Measurements from ENCODE around the gene PORCN. TPM values are rescaled to one million over a fixed set of nuclear protein-coding genes. Genes with fewer than 3 reads are reported as not detected.

PORCN gene
- total RNA-seq, 1 experiment from 2014 or later = 12.6 TPM

- Histone ChIP-seq H3K9ac (ENCODE audit: extremely low read depth, insufficient read length, low read length) (no peak overlapping the region), H3K4me1 (ENCODE audit: insufficient read depth, low read length) (no peaks in the 10 kb centered on the region), H4K20me1 (ENCODE audit: control insufficient read depth, insufficient read depth, insufficient read length) (no peaks in the 10 kb centered on the region), H2BK15ac (ENCODE audit: low read depth, low read length) (no peak overlapping the region), H3K79me2 (ENCODE audit: insufficient read depth, low read length) (no peaks in the 10 kb centered on the region), H2BK12ac (ENCODE audit: insufficient read length, low read depth, low read length) (no peak overlapping the region), H2BK5ac (ENCODE audit: insufficient read length, low read length) (no peak overlapping the region), H3K23ac (ENCODE audit: insufficient read length, low read depth, low read length) (no peak overlapping the region), H3K27me3 (ENCODE audit: insufficient read depth, low read length) (no peaks in the 10 kb centered on the region), H3K4me2 (ENCODE audit: insufficient read depth, insufficient read length, low read length) (no peak overlapping the region), H2AK5ac (ENCODE audit: insufficient read length, low read length) (no peak overlapping the region), H3K14ac (ENCODE audit: insufficient read depth, low read length) (no peak overlapping the region), H3K27ac (ENCODE audit: insufficient read length, low read depth, low read length) (no peak overlapping the region), H3K4ac (ENCODE audit: low read depth, low read length) (no peak overlapping the region), H3K9me3 (ENCODE audit: control insufficient read depth, low read depth, low read length) (peaks cover 49% of the 10 kb centered on the region), H3T11ph (ENCODE audit: low read length) (no peak overlapping the region), H3K18ac (ENCODE audit: insufficient read length, low read depth, low read length) (no peak overlapping the region), H2AFZ (ENCODE audit: low read length) (no peak overlapping the region), H3K56ac (ENCODE audit: insufficient read length, low read depth, low read length) (no peak overlapping the region), H2BK20ac (ENCODE audit: low read depth, low read length, poor library complexity, severe bottlenecking) (no peak overlapping the region), H4K5ac (ENCODE audit: insufficient read length, low read depth, low read length) (no peak overlapping the region), H2BK120ac (ENCODE audit: low read depth, low read length, poor library complexity, severe bottlenecking) (no peak overlapping the region), H4K91ac (ENCODE audit: insufficient read length, low read depth, low read length) (no peak overlapping the region), H3K79me1 (ENCODE audit: insufficient read depth, low read depth, low read length, poor library complexity, severe bottlenecking) (no peaks in the 10 kb centered on the region), H4K8ac (replicated peaks; ENCODE audit: insufficient read length, low read depth, low read length) (no peak overlapping the region), H3K23me2 (ENCODE audit: insufficient read length, low read depth, low read length, poor library complexity, severe bottlenecking) (peaks cover 3% of the 10 kb centered on the region)
- H3K27ac Mint-ChIP-seq = no peak overlapping the region
- H3K4me1 Mint-ChIP-seq = peaks cover 3 to 7% of the 10 kb centered on the region in 2 experiments; a peak in 3 of 4 replicates
- H3K4me3 Mint-ChIP-seq = no peak overlapping the region
- peaks cover 5% of the 10 kb centered on the region for H3K27me3 Mint-ChIP-seq (ENCODE audit: low read depth)
- H3K36me3 Mint-ChIP-seq (ENCODE audit: insufficient read depth in 1 of 3, low read depth in 3 of 3) = peaks cover 19 to 32% (median 30%) of the 10 kb centered on the region in 3 experiments; a peak in 6 of 7 replicates
- no peak for DNase-seq
- no CpG with 5 or more reads among the region's 16 CpGs for WGBS (ENCODE audit: extremely low coverage, insufficient read length, low lambda C conversion rate)
- TF ChIP-seq CTCF (conservative IDR thresholded peaks at IDR 0.05) = no peak
- peaks cover 63 to 80% of the 10 kb centered on the region in 2 experiments for H3K9me3 Mint-ChIP-seq
Measured at GRCh38 chrX:48514126-48514806, 5.5 kb downstream of the PORCN start.

All from H9 (cell line).